ENCODE measurements around the gene KAT2B.

DNA sequence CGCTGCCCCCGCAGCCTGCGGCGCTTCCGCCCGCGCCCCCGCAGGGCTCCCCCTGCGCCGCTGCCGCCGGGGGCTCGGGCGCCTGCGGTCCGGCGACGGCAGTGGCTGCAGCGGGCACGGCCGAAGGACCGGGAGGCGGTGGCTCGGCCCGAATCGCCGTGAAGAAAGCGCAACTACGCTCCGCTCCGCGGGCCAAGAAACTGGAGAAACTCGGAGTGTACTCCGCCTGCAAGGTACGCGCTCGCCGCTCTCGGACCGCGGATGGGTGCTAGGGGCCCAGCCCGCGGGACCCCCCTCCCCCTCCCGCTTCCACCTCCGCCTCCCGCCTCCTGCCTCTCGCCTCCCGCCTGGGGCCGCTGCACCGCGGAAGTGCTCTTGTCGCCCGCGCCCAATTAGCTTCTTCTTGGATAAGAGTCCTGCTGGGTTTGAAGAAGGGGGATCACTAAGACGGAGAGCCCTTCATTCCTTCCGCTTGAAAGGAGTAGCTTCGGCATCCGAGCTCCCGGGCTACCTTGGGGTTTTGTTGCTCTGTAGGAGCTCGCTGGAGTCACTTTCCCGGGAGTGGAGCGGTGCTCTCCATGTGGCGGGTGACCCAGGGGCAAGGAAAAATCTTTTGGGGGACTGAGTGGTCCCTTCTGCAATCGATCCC, 426 bp downstream of the KAT2B start:
- TF ChIP-seq, protein P1, sequence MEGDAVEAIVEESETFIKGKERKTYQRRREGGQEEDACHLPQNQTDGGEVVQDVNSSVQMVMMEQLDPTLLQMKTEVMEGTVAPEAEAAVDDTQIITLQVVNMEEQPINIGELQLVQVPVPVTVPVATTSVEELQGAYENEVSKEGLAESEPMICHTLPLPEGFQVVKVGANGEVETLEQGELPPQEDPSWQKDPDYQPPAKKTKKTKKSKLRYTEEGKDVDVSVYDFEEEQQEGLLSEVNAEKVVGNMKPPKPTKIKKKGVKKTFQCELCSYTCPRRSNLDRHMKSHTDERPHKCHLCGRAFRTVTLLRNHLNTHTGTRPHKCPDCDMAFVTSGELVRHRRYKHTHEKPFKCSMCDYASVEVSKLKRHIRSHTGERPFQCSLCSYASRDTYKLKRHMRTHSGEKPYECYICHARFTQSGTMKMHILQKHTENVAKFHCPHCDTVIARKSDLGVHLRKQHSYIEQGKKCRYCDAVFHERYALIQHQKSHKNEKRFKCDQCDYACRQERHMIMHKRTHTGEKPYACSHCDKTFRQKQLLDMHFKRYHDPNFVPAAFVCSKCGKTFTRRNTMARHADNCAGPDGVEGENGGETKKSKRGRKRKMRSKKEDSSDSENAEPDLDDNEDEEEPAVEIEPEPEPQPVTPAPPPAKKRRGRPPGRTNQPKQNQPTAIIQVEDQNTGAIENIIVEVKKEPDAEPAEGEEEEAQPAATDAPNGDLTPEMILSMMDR (IDR thresholded peaks at IDR 0.05) = peak in 4 of 7 experiments; percentile 3 to 33 (median 21)
- peak; percentile 21 to 39 (median 34) for TF ChIP-seq POLR2A (IDR thresholded peaks at IDR 0.05)
